Mucosa of rectum (tissue), 2 donors: ENCODE measurements around the gene SHLD3.

Experiments used
- H3K27ac ChIP-seq, 2 donors: one replicate each; pipeline ENCODE4 v1.7.0; 2013; ENCODE audit warnings: inconsistent platforms in 2 of 2, low read depth in 2 of 2, low read length in 2 of 2
- H3K27me3 ChIP-seq, 2 donors: one replicate each; pipeline ENCODE4 v1.7.0; 2013; ENCODE audit warnings: low read length in 2 of 2; ENCODE audit not compliant: control insufficient read depth in 2 of 2, insufficient read depth in 2 of 2
- H3K36me3 ChIP-seq, 2 donors: one replicate each; pipeline ENCODE4 v1.7.0; 2013; ENCODE audit warnings: low read length in 2 of 2; ENCODE audit not compliant: control insufficient read depth in 2 of 2, insufficient read depth in 2 of 2
- H3K4me1 ChIP-seq, 2 donors: one replicate each; pipeline ENCODE4 v1.7.0; 2013; ENCODE audit warnings: low read length in 2 of 2, mild to moderate bottlenecking in 1 of 2; ENCODE audit not compliant: control insufficient read depth in 2 of 2, insufficient read depth in 2 of 2
- H3K4me3 ChIP-seq, 2 donors: one replicate each; pipeline ENCODE4 v1.7.0; 2013; ENCODE audit warnings: low read length in 2 of 2
- H3K9ac ChIP-seq, 2 donors: one replicate each; pipeline ENCODE4 v1.7.0; 2013; ENCODE audit warnings: low read length in 2 of 2, low read depth in 1 of 2, mild to moderate bottlenecking in 1 of 2
- H3K9me3 ChIP-seq, 2 donors: one replicate each; pipeline ENCODE4 v1.7.0; 2013; ENCODE audit warnings: low read length in 2 of 2; ENCODE audit not compliant: control insufficient read depth in 2 of 2
- donor health status: healthy.
- donor health status: Normal muscosa, but diverticular disease.

The SHLD3 gene

GRCh38 chr5:65625743-65626142, 916 bp downstream of the SHLD3 start:
- peak overlapping the region in 1 of 2 donors; percentile 89 for H3K9ac ChIP-seq
- peaks cover 5% of the 10 kb centered on the region in 2 donors for H3K36me3 ChIP-seq
- peak overlapping the region; percentile 88 to 97 for H3K4me3 ChIP-seq
- no peaks in the 10 kb centered on the region for H3K9me3 ChIP-seq
- H3K27me3 ChIP-seq, result no peaks in the 10 kb centered on the region
- H3K4me1 ChIP-seq, result peaks cover 11 to 16% of the 10 kb centered on the region in 2 donors
- no peak overlapping the region for H3K27ac ChIP-seq

DNA sequence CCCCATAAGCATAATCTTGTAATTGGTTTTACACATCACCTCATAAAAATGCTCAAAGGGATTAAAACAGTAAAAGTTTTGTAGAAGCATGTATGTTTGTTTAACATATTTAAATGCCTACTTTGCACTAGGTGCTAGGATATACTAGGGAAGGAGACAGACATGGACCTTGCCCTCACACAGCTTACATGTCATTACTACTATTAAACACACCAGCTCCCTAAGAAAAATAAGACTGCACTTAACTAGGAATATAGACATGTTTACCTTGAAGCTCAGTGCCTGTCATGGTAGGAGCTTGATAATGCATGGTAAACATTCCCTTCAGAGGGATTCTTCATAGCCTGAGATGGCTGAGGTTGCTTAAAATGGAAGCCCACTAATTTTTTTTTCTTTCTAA, 6.2 kb downstream of the SHLD3 start:
- H3K36me3 ChIP-seq, result peaks cover 5 to 12% of the 10 kb centered on the region in 2 donors

DNA sequence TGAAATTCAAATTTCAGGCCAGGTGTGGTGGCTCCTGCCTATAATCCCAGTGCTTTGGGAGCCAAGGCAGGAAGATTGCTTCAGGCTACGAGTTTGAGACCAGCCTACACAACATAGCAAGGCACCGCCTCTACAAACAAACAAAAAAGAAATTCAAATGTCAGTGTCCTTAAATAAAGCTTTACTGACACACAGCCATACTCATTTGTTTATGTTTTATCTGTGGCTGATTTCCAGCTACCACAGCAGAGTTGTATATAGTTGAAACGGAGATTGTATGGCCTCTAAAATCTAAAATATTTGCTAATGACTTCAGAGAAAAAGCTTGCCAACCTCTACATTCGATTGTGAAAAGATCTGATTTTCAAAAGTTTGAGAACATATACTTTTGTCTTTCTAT, 15.4 kb downstream of the SHLD3 start:
- peaks cover 22 to 28% of the 10 kb centered on the region in 2 donors for H3K36me3 ChIP-seq
- H3K9me3 ChIP-seq, result no peaks in the 10 kb centered on the region
- H3K4me3 ChIP-seq, result no peak overlapping the region
- no peaks in the 10 kb centered on the region for H3K4me1 ChIP-seq
- no peak overlapping the region for H3K9ac ChIP-seq
- no peaks in the 10 kb centered on the region for H3K27me3 ChIP-seq
- no peak overlapping the region for H3K27ac ChIP-seq

More for the DNA sequence above, 6.2 kb downstream of the SHLD3 start:
- no peak overlapping the region for H3K9ac ChIP-seq
- H3K4me1 ChIP-seq, result peaks cover 3% of the 10 kb centered on the region in 2 donors
- H3K4me3 ChIP-seq, result no peak overlapping the region
- no peak overlapping the region for H3K27ac ChIP-seq
- no peaks in the 10 kb centered on the region for H3K9me3 ChIP-seq
- no peaks in the 10 kb centered on the region for H3K27me3 ChIP-seq

GRCh38 chr5:65646938-65647337, 22.1 kb downstream of the SHLD3 start:
- H3K9me3 ChIP-seq, result no peaks in the 10 kb centered on the region
- H3K27ac ChIP-seq, result no peak overlapping the region
- H3K36me3 ChIP-seq, result peaks cover 7 to 10% of the 10 kb centered on the region in 2 donors
- H3K27me3 ChIP-seq, result no peaks in the 10 kb centered on the region
- H3K9ac ChIP-seq, result no peak overlapping the region
- no peak overlapping the region for H3K4me3 ChIP-seq
- no peaks in the 10 kb centered on the region for H3K4me1 ChIP-seq

DNA sequence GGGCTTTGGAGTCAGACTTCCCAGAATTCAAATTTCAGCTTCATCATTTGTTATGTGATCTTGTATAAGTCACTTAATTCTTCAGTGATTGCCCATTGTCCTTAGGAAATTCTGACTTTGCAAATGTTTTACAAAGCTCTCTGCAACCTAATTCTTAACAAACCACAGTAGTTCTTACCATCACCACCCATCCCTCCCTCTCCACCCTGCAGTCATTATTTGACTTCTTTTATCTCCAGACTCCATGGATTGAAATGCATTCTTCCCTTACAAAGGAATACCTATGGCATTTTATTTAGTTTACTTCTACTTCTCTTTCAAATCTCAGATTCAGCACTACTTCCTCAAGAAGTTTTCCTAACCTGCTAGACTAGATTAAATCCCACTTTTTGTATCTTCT, 23.1 kb downstream of the SHLD3 start:
- Histone ChIP-seq H3K27ac (no peak overlapping the region), H3K36me3 (peaks cover 7 to 10% of the 10 kb centered on the region in 2 donors), H3K4me3 (no peak overlapping the region), H3K27me3 (no peaks in the 10 kb centered on the region), H3K9ac (no peak overlapping the region), H3K4me1 (no peaks in the 10 kb centered on the region), H3K9me3 (no peaks in the 10 kb centered on the region)

DNA sequence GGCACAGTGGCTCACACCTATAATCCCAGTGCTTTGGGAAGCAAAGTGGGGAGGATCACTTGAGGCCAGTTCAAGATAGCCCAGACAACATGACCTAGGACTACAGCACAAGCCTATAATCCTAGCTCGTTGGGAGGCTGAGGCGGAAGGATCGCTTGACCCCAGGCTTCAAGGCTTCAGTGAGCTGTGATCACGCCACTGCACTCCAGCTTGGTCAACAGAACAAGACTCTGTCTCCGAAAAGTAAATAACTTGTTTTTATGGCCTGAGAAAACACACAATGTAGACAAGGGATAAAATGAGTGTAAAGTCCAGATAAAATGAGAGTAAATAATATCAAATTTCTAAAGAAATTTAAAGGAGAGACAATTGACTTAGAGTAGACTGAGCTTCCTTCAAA, 26.3 kb downstream of the SHLD3 start:
- H3K27ac ChIP-seq, result no peak overlapping the region
- no peaks in the 10 kb centered on the region for H3K27me3 ChIP-seq
- H3K9ac ChIP-seq, result no peak overlapping the region
- no peaks in the 10 kb centered on the region for H3K4me1 ChIP-seq
- H3K9me3 ChIP-seq, result no peaks in the 10 kb centered on the region
- H3K36me3 ChIP-seq, result peaks cover 0 to 11% of the 10 kb centered on the region in 2 donors
- H3K4me3 ChIP-seq, result peak overlapping the region in 1 of 2 donors; percentile 20

DNA sequence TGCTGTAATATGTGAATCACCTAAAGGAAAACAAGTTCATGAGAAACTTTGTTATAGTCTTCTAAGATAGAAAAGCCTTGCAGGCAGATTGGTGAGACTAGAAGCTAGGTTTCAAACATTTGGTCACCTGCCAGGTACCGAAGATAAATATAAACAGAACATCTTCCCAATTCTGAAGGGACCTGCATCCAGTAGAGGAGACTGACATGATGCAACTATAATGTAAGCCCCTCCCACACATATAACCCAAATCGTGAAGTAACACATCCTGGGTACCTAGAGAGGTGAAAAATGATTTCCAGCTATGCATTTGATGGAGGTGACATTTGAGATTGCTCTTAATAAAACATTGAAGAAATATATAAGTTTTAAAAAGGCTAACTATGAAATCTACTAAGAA, 29.9 kb downstream of the SHLD3 start:
- no peaks in the 10 kb centered on the region for H3K9me3 ChIP-seq
- H3K27ac ChIP-seq, result no peak overlapping the region
- no peaks in the 10 kb centered on the region for H3K27me3 ChIP-seq
- H3K36me3 ChIP-seq, result peaks cover 0 to 12% of the 10 kb centered on the region in 2 donors
- no peak overlapping the region for H3K4me3 ChIP-seq
- no peak overlapping the region for H3K9ac ChIP-seq
- no peaks in the 10 kb centered on the region for H3K4me1 ChIP-seq

DNA sequence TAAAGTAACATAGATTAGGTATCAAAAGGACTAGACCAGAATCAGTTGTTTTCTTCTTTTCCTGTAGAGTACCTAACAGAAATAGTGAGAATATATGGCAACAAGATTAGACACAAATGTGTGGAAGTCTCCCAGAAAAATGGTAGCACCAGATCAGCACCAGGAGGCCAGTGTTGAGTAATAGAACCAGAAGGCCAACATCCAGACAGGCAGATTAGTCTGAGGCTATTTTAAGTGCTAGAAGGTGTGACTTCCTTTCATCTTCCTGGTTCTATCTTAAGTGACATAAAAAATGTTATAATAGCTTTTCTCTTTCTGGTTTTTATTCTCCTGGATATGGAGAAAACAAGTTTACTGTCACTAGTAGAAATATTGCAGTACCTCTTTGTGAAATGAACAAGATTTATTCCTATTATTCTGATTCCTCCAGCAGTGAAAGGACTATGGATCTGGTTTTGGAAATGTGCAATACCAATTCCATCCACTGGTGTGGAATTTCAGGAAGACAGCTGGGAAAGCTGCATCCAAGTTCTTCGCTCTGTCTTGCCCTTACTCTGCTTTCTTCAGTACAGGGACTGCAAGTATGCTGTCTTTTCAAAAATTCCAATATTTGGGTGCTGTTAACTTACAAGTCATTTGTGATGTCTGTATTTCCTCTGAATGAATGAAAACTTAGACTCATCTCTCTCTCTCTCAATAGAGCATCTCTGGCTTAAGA, 39.1 kb downstream of the SHLD3 start:
- Histone ChIP-seq H3K36me3 (peaks cover 9 to 16% of the 10 kb centered on the region in 2 donors), H3K9ac (no peak overlapping the region), H3K27me3 (no peaks in the 10 kb centered on the region), H3K4me1 (no peaks in the 10 kb centered on the region), H3K27ac (no peak overlapping the region), H3K4me3 (no peak overlapping the region), H3K9me3 (no peaks in the 10 kb centered on the region)

GRCh38 chr5:65668696-65669095, 43.9 kb downstream of the SHLD3 start:
- no peak overlapping the region for H3K4me3 ChIP-seq
- H3K4me1 ChIP-seq, result no peaks in the 10 kb centered on the region
- H3K36me3 ChIP-seq, result peaks cover 5 to 8% of the 10 kb centered on the region in 2 donors
- no peaks in the 10 kb centered on the region for H3K9me3 ChIP-seq
- H3K9ac ChIP-seq, result no peak overlapping the region
- H3K27ac ChIP-seq, result no peak overlapping the region
- no peaks in the 10 kb centered on the region for H3K27me3 ChIP-seq

GRCh38 chr5:65672796-65673195, 48.0 kb downstream of the SHLD3 start:
- H3K4me3 ChIP-seq, result no peak overlapping the region
- H3K27me3 ChIP-seq, result no peaks in the 10 kb centered on the region
- no peak overlapping the region for H3K27ac ChIP-seq
- no peaks in the 10 kb centered on the region for H3K4me1 ChIP-seq
- H3K9me3 ChIP-seq, result no peaks in the 10 kb centered on the region
- H3K36me3 ChIP-seq, result peaks cover 0 to 10% of the 10 kb centered on the region in 2 donors
- no peak overlapping the region for H3K9ac ChIP-seq
